H1 (cell line): ENCODE data around the gene CASKIN2. TPM values are rescaled to one million over a fixed set of nuclear protein-coding genes. Genes with fewer than 3 reads are reported as not detected.

ENCODE experiments used
- CTCF ChIA-PET: fragments of 300-600 bp; sonication (Branson Sonifier 250); formaldehyde crosslinking; loops from one replicate; lab custom pipeline; 2021; ENCODE audit not compliant: partially characterized antibody; lab: Charles Lee
- POLR2A ChIA-PET: fragments of 300-600 bp; sonication (Branson Sonifier 250); formaldehyde crosslinking; loops from one replicate; lab custom pipeline; 2021; ENCODE audit warnings: inconsistent platforms; ENCODE audit not compliant: partially characterized antibody; lab: Charles Lee
- DNase-seq, 2 experiments: peaks; one replicate each; pipeline versions ENCODE4 v3.0.0 to v3.0.0-alpha.2; 2010 to 2022; ENCODE audit warnings: low spot score in 2 of 2, low read depth in 1 of 2, mixed read lengths in 1 of 2
- FAIRE-seq: peaks from 2 replicates; lab custom pipeline; 2011; peaks lifted over from hg19 to GRCh38; lab: Jason Lieb, UNC
- H2AFZ ChIP-seq: 2 replicates; pipeline ENCODE4 v1.8.1; 2012; ENCODE audit warnings: low read length, inconsistent platforms
- H2AK5ac ChIP-seq: 2 replicates; pipeline ENCODE4 v1.6.1; 2013; ENCODE audit warnings: low read depth, low read length
- H2BK120ac ChIP-seq: replicated peaks from 2 replicates; pipeline ENCODE3; 2013; ENCODE audit warnings: low read depth, low read length, inconsistent platforms
- H2BK12ac ChIP-seq: 2 replicates; pipeline ENCODE4 v1.6.1; 2013; ENCODE audit warnings: low read depth, low read length
- H2BK15ac ChIP-seq: 2 replicates; pipeline ENCODE4 v1.6.1; 2013; ENCODE audit warnings: low read length
- H2BK20ac ChIP-seq: 2 replicates; pipeline ENCODE4 v1.6.1; 2013; ENCODE audit warnings: low read length
- H2BK5ac ChIP-seq: 2 replicates; pipeline ENCODE4 v1.6.1; 2013; ENCODE audit warnings: low read depth, low read length
- H3K14ac ChIP-seq: 2 replicates; pipeline ENCODE4 v1.6.1; 2013; ENCODE audit warnings: inconsistent platforms; ENCODE audit not compliant: insufficient read length
- H3K18ac ChIP-seq: 2 replicates; pipeline ENCODE4 v1.6.1; 2013; ENCODE audit warnings: low read length; ENCODE audit errors: extremely low read depth
- H3K23ac ChIP-seq: 2 replicates; pipeline ENCODE4 v1.6.1; 2013; ENCODE audit warnings: inconsistent platforms; ENCODE audit not compliant: insufficient read length
- H3K23me2 ChIP-seq: 2 replicates; pipeline ENCODE4 v1.6.1; 2013; ENCODE audit warnings: low read depth, low read length
- H3K27ac ChIP-seq: 2 replicates; pipeline ENCODE4 v1.6.1; 2011; ENCODE audit warnings: low read depth, low read length, inconsistent platforms
- H3K27me3 ChIP-seq, 4 experiments: replicated peaks in 1 of 4; 1 replicate in 1 of 4; 2 replicates in 3 of 4; pipeline versions ENCODE4 v1.6.1 to v1.8.1; 2011 to 2013; ENCODE audit warnings: low read length in 3 of 4, mild to moderate bottlenecking in 3 of 4, inconsistent platforms in 2 of 4, mixed read lengths in 2 of 4, moderate library complexity in 1 of 4; ENCODE audit not compliant: control insufficient read depth in 3 of 4, insufficient read depth in 3 of 4; ENCODE audit errors: extremely low read depth in 1 of 4
- H3K36me3 ChIP-seq, 4 experiments: 2 replicates each; pipeline versions ENCODE4 v1.6.1 to v1.8.1; 2011 to 2013; ENCODE audit warnings: mild to moderate bottlenecking in 4 of 4, low read length in 3 of 4, moderate library complexity in 2 of 4, control low read depth in 1 of 4, inconsistent platforms in 1 of 4; ENCODE audit not compliant: insufficient read depth in 4 of 4, control insufficient read depth in 2 of 4
- H3K4ac ChIP-seq: replicated peaks from 2 replicates; pipeline ENCODE3; 2013; ENCODE audit warnings: low read length, low read depth, mixed read lengths, inconsistent platforms; ENCODE audit not compliant: insufficient read length
- H3K4me1 ChIP-seq, 4 experiments: replicated peaks in 1 of 4; 1 replicate in 1 of 4; 2 replicates in 3 of 4; pipeline versions ENCODE4 v1.6.1 to v1.8.1; 2011 to 2013; ENCODE audit warnings: low read length in 3 of 4, inconsistent platforms in 2 of 4, mixed read lengths in 1 of 4; ENCODE audit not compliant: insufficient read depth in 4 of 4, control insufficient read depth in 3 of 4
- H3K4me2 ChIP-seq, 2 experiments: 2 replicates each; pipeline versions ENCODE4 v1.6.1 to v1.8.1; 2011 to 2013; ENCODE audit warnings: low read depth in 2 of 2, low read length in 2 of 2, control low read depth in 1 of 2, inconsistent platforms in 1 of 2, mild to moderate bottlenecking in 1 of 2; ENCODE audit not compliant: insufficient read depth in 1 of 2
- H3K4me3 ChIP-seq, 4 experiments: fragments of 200-600, 300-600 bp in 1 of 4; sonication (generic), shearing (Covaris generic), sonication (Bioruptor Twin) in 1 of 4; 2 replicates each; pipeline versions ENCODE4 v1.5.1 to v1.8.1; 2011 to 2016; ENCODE audit warnings: low read length in 4 of 4, low read depth in 3 of 4, control low read depth in 2 of 4, inconsistent platforms in 2 of 4, mild to moderate bottlenecking in 2 of 4, mixed read lengths in 1 of 4, moderate library complexity in 1 of 4; ENCODE audit not compliant: insufficient read depth in 2 of 4; ENCODE audit errors: extremely low read depth in 1 of 4
- H3K56ac ChIP-seq: replicated peaks from 2 replicates; pipeline ENCODE3; 2013; ENCODE audit warnings: low read depth, mild to moderate bottlenecking, mixed read lengths, low read length, inconsistent platforms; ENCODE audit not compliant: insufficient read length
- H3K79me1 ChIP-seq: 2 replicates; pipeline ENCODE4 v1.6.1; 2013; ENCODE audit warnings: low read depth, low read length, control low read depth
- H3K79me2 ChIP-seq, 2 experiments: 2 replicates each; pipeline versions ENCODE4 v1.6.1 to v1.8.1; 2012 to 2013; ENCODE audit warnings: low read length in 2 of 2, mild to moderate bottlenecking in 2 of 2, inconsistent platforms in 1 of 2; ENCODE audit not compliant: insufficient read depth in 2 of 2, control insufficient read depth in 1 of 2
- H3K9ac ChIP-seq, 4 experiments: replicated peaks in 1 of 4; 1 replicate in 1 of 4; 2 replicates in 3 of 4; pipeline versions ENCODE4 v1.6.1 to v1.8.1; 2011 to 2013; ENCODE audit warnings: low read depth in 3 of 4, low read length in 3 of 4, control low read depth in 2 of 4, mild to moderate bottlenecking in 2 of 4, moderate library complexity in 2 of 4, inconsistent platforms in 1 of 4; ENCODE audit errors: extremely low read depth in 1 of 4
- H3K9me3 ChIP-seq, 2 experiments: 2 replicates each; pipeline versions ENCODE4 v1.6.1 to v1.8.1; 2012 to 2013; ENCODE audit warnings: mild to moderate bottlenecking in 2 of 2, moderate library complexity in 2 of 2, control low read depth in 1 of 2, inconsistent platforms in 1 of 2, low read depth in 1 of 2, low read length in 1 of 2, mixed read lengths in 1 of 2; ENCODE audit not compliant: insufficient read depth in 2 of 2
- H4K20me1 ChIP-seq, 2 experiments: replicated peaks in 1 of 2; 2 replicates each; pipeline versions ENCODE3 to v1.8.1; 2011 to 2013; ENCODE audit warnings: inconsistent platforms in 2 of 2, low read length in 2 of 2, mild to moderate bottlenecking in 1 of 2; ENCODE audit not compliant: insufficient read depth in 2 of 2, control insufficient read depth in 1 of 2
- H4K5ac ChIP-seq: 2 replicates; pipeline ENCODE4 v1.6.1; 2013; ENCODE audit warnings: low read length, low read depth, mixed read lengths, inconsistent platforms; ENCODE audit not compliant: insufficient read length
- H4K8ac ChIP-seq: 2 replicates; pipeline ENCODE4 v1.8.0; 2013; ENCODE audit warnings: mild to moderate bottlenecking, moderate library complexity, low read length, inconsistent platforms; ENCODE audit not compliant: insufficient read depth; ENCODE audit errors: extremely low read depth
- H4K91ac ChIP-seq: replicated peaks from 2 replicates; pipeline ENCODE3; 2013; ENCODE audit warnings: low read length, mixed read lengths, inconsistent platforms; ENCODE audit not compliant: insufficient read length
- ATF3 ChIP-seq: IDR thresholded peaks from 2 replicates; pipeline ENCODE4 v1.6.1; 2011; ENCODE audit warnings: low read depth, mild to moderate bottlenecking, low read length; ENCODE audit not compliant: insufficient read depth
- BRCA1 ChIP-seq: IDR thresholded peaks from 2 replicates; pipeline ENCODE4 v1.6.1; 2012; ENCODE audit warnings: low read depth, low read length, improper control_type of control experiment
- CHD2 ChIP-seq: IDR thresholded peaks from 2 replicates; pipeline ENCODE4 v1.6.1; 2012; ENCODE audit warnings: low read length, improper control_type of control experiment
- GABPA ChIP-seq: IDR thresholded peaks from 2 replicates; pipeline ENCODE4 v1.6.1; 2011; ENCODE audit warnings: mild to moderate bottlenecking, low read length, moderate library complexity, borderline replicate concordance; ENCODE audit not compliant: insufficient read depth
- HDAC6 ChIP-seq: IDR thresholded peaks from one replicate; pipeline ENCODE4 v1.7.1; 2012; ENCODE audit warnings: low read depth, mild to moderate bottlenecking, inconsistent platforms, low read length, moderate library complexity
- KDM4A ChIP-seq: IDR thresholded peaks from one replicate; pipeline ENCODE4 v1.7.1; 2012; ENCODE audit warnings: low read depth, mild to moderate bottlenecking, moderate library complexity, low read length, inconsistent platforms; ENCODE audit not compliant: severe bottlenecking
- NRF1 ChIP-seq: IDR thresholded peaks from 2 replicates; pipeline ENCODE4 v1.6.1; 2011; ENCODE audit warnings: mild to moderate bottlenecking, low read depth, low read length, improper control_type of control experiment
- PHF8 ChIP-seq: fragments of 200-600 bp; sonication (generic); conservative IDR thresholded peaks from 2 replicates; pipeline ENCODE4 v1.7.1; 2012; ENCODE audit warnings: low read depth, mild to moderate bottlenecking, inconsistent platforms, low read length, moderate library complexity
- SIN3A ChIP-seq, 2 experiments: IDR thresholded peaks in 1 of 2; conservative IDR thresholded peaks in 1 of 2; 2 replicates each; pipeline ENCODE4 v1.6.1; 2011 to 2012; ENCODE audit warnings: low read length in 2 of 2, improper control_type of control experiment in 1 of 2, low read depth in 1 of 2, mild to moderate bottlenecking in 1 of 2
- SIX5 ChIP-seq: IDR thresholded peaks from 2 replicates; pipeline ENCODE4 v1.6.1; 2011; ENCODE audit warnings: mild to moderate bottlenecking, low read depth, low read length
- TAF7 ChIP-seq: optimal IDR thresholded peaks from 2 replicates; pipeline ENCODE3; 2011; ENCODE audit warnings: low read depth, mild to moderate bottlenecking, inconsistent platforms, low read length, moderate library complexity, borderline replicate concordance
- TEAD4 ChIP-seq: IDR thresholded peaks from 2 replicates; pipeline ENCODE4 v1.6.1; 2012; ENCODE audit warnings: low read depth, low read length, inconsistent platforms, mixed read lengths
- WGBS, 2 experiments: shearing (Covaris generic) in 1 of 2; methylation state at CpG; one replicate each; pipeline versions ENCODE4 v1.1.6 to v1.1.7; 2013 to 2015; ENCODE audit warnings: low lambda C conversion rate in 2 of 2, mixed read lengths in 2 of 2, inconsistent platforms in 1 of 2, low coverage in 1 of 2, missing lambda C conversion rate in 1 of 2; ENCODE audit not compliant: insufficient replicate concordance in 2 of 2, insufficient coverage in 1 of 2, insufficient read length in 1 of 2; ENCODE audit errors: extremely low coverage in 1 of 2, missing lambda C conversion rate in 1 of 2; 5-methylcytosine and 5-hydroxymethylcytosine counted together
- polyA plus RNA-seq, 7 experiments: library from polyadenylated mRNA; depleted of rRNA in 3 of 7; stranded (reverse) in 5 of 7; unstranded in 2 of 7; fragments of >200 nt in 5 of 7; fragments of 200-250 nt in 2 of 7; gene quantifications; 1 replicate in 5 of 7; 2 replicates in 1 of 7; 4 replicates in 1 of 7; pipeline versions ENCODE4 v1.2.1 to v1.2.3, GENCODE V29; 2011 to 2013; ENCODE audit warnings: missing spikeins in 2 of 7, mixed read lengths in 2 of 7
- total RNA-seq: library from RNA; stranded (reverse); fragmentation: NEBNext Ultra II Directional; extraction: Animal tissue kit (Norgen Biotek cat#: 25700); gene quantifications from 2 replicates; pipeline ENCODE4 v1.2.1, GENCODE V29; 2021

The CASKIN2 gene
- total and polyA plus RNA-seq, 2 of the 8 experiments (the other 6 are each of a cell fraction or from before 2014, with no cell fraction given) = 6.7 to 32.3 TPM

- Histone ChIP-seq H2AK5ac (no peak overlapping the region), H4K8ac (no peak overlapping the region), H3K79me1 (peaks cover 2% of the 10 kb centered on the region; the same call in 1 of the 2 replicates), H3K4ac (no peak overlapping the region), H3K27me3 (no peaks in the 10 kb centered on the region), H3K23ac (no peak overlapping the region), H2BK5ac (peak overlapping the region; percentile 15; the same call in 1 of the 2 replicates), H3K56ac (no peak overlapping the region), H3K4me1 (peaks cover 0 to 8% (median 0%) of the 10 kb centered on the region in 4 experiments; a peak in 5 of 7 replicates), H2AFZ (no peak overlapping the region), H3K79me2 (no peaks in the 10 kb centered on the region; a peak in 1 of 4 replicates), H3K4me3 (no peak overlapping the region), H3K9ac (no peak overlapping the region), H3K4me2 (no peak overlapping the region), H3K18ac (no peak overlapping the region), H3K27ac (no peak overlapping the region), H2BK120ac (no peak overlapping the region), H3K36me3 (no peaks in the 10 kb centered on the region), H3K23me2 (no peaks in the 10 kb centered on the region), H3K14ac (no peak overlapping the region), H4K20me1 (peaks cover under 1 to 5% of the 10 kb centered on the region in 2 experiments), H2BK15ac (0 out of 2 replicates have a peak overlapping the region, but pooled peaks have one; percentile 53), H4K91ac (no peak overlapping the region), H2BK12ac (no peak overlapping the region), H3K9me3 (no peaks in the 10 kb centered on the region), H2BK20ac (no peak overlapping the region), H4K5ac (no peak overlapping the region)
- WGBS, 2 experiments = 92% methylated on average over 13 of the region's 13 CpGs; no CpG with 5 or more reads in 1 of the 2 experiments
- POLR2A ChIA-PET = no interaction called here
- CTCF ChIA-PET = interaction anchor here (1.0 to 4.5 kb wide), 4 partner anchors 8 to 84 kb away, joined by 3 to 27 read pairs (median 4); no protein-coding TSS in a partner anchor
- FAIRE-seq = no peak
- DNase-seq = no peak
- no peak for TF ChIP-seq PHF8
- no peak for TF ChIP-seq GABPA
- TF ChIP-seq KDM4A = no peak
- no peak for TF ChIP-seq SIN3A (conservative IDR thresholded peaks at IDR 0.05 in 1 of 2, IDR thresholded peaks at IDR 0.05 in 1 of 2; ENCODE audit: low read depth in 1 of 2, low read length in 2 of 2)
- no peak for TF ChIP-seq TEAD4
- TF ChIP-seq SIX5 = no peak
- TF ChIP-seq CHD2 = no peak
- no peak for TF ChIP-seq ATF3
- TF ChIP-seq HDAC6 = no peak
- TF ChIP-seq BRCA1 = no peak
- no peak for TF ChIP-seq NRF1
- no peak for TF ChIP-seq TAF7
Observed at GRCh38 chr17:75539967-75540729, 24.8 kb upstream of the CASKIN2 start.
